HG02943 (cell line): ENCODE results near the gene SHKBP1.
"Not testable (repeated sequence)": the region's sequence is repeated elsewhere in the genome, so short reads cannot be mapped to it uniquely, and the experiment has no call there.

Experiments
- ATAC-seq: cut with Tn5 transposase; IDR thresholded peaks from one replicate; pipeline ENCODE4 v1.9.1; 2021; ENCODE audit warnings: mild to moderate bottlenecking, low read depth, moderate library complexity; ENCODE audit not compliant: unreplicated experiment

Gene SHKBP1

GRCh38 chr19:40581531-40581930 is 4.9 kb downstream of the SHKBP1 start:
- no peak for ATAC-seq

- no peak for ATAC-seq
Observed at GRCh38 chr19:40582467-40582866, 5.8 kb downstream of the SHKBP1 start.

DNA sequence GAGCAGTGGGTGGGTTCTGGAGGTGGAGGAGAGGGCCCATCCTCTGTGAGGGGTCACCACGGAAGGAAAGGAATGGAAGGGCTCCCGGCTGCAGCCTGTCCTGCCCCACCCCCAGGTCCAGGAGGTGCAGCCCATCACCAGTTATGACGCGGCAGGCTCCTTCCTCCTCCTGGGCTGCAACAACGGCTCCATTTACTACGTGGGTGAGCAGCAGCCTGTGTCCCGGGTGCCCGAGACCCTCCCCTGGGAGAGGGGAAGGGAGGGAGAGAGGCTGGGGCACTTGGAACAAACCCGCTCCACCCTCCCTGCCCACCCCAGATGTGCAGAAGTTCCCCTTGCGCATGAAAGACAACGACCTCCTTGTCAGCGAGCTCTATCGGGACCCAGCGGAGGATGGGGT is 6.6 kb downstream of the SHKBP1 start:
- ATAC-seq = no peak

DNA sequence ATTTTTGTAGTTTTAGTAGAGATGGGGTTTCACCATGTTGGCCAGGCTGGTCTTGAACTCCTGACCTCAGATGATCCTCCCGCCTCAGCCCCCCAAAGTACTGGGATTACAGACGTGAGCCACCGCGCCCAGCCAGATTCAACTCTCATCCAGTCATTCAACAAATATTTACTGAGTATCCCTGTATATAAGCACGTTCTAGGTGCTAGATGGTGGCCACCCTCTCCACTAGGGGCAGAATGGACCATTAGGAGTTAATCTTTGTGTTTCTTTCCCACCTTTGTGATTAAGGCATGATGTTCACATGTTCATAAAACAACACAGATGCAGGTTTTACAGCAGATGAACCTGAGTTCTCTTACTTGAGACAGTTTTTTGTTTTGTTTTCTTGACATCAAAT is 7.3 kb downstream of the SHKBP1 start:
- no peak for ATAC-seq

GRCh38 chr19:40585241-40585981 is 8.7 kb downstream of the SHKBP1 start:
- ATAC-seq = no peak

- no peak for ATAC-seq
Observed at GRCh38 chr19:40585982-40586422, 9.3 kb downstream of the SHKBP1 start.

DNA sequence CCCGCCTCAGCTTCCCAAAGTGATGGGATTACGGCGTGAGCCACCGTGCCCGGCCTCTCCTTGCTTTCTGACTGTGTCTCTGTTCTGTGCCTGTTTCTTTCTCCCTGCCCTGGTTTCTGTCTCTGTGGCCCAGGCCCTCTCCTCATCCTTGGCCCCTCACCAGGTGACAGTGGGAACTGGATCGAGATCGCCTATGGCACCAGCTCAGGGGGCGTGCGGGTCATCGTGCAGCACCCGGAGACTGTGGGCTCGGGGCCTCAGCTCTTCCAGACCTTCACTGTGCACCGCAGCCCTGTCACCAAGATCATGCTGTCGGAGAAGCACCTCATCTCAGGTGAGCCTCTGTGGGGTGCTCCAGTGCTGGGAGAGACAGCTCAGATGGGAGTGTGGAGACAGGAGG is 9.9 kb downstream of the SHKBP1 start:
- no peak for ATAC-seq

- no peak for ATAC-seq
Observed at GRCh38 chr19:40588110-40588854, 11.6 kb downstream of the SHKBP1 start.

- no peak for ATAC-seq
Observed at GRCh38 chr19:40588926-40589569, 12.4 kb downstream of the SHKBP1 start.

GRCh38 chr19:40589591-40590429 is 13.1 kb downstream of the SHKBP1 start:
- no peak for ATAC-seq

- ATAC-seq = no peak
Observed at GRCh38 chr19:40590464-40591265, 14.0 kb downstream of the SHKBP1 start.

DNA sequence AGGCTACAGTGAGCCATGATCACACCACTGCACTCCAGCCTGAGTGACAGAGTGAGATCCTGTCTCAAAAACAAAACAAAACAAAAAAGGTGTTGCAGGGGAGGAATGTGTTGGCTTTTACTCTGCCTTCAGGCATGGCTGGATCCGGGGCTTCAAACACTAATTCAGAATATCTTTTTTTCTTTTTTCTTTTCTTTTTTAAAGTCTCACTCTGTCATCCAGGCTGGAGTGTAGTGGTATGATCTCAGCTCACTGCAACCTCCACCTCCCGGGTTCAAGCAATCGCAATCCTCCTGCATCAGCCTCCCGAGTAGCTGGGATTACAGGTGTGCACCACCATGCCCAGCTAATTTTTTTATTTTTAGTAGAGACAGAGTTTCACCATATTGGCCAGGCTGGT is 15.1 kb downstream of the SHKBP1 start:
- not testable (repeated sequence) for ATAC-seq

- ATAC-seq = peak; percentile 63
Observed at GRCh38 chr19:40592170-40592569, 15.5 kb downstream of the SHKBP1 start.

- ATAC-seq = no peak
Observed at GRCh38 chr19:40594255-40594654, 17.6 kb downstream of the SHKBP1 start.

- ATAC-seq = no peak
Observed at GRCh38 chr19:40594657-40595091, 18.0 kb downstream of the SHKBP1 start.

DNA sequence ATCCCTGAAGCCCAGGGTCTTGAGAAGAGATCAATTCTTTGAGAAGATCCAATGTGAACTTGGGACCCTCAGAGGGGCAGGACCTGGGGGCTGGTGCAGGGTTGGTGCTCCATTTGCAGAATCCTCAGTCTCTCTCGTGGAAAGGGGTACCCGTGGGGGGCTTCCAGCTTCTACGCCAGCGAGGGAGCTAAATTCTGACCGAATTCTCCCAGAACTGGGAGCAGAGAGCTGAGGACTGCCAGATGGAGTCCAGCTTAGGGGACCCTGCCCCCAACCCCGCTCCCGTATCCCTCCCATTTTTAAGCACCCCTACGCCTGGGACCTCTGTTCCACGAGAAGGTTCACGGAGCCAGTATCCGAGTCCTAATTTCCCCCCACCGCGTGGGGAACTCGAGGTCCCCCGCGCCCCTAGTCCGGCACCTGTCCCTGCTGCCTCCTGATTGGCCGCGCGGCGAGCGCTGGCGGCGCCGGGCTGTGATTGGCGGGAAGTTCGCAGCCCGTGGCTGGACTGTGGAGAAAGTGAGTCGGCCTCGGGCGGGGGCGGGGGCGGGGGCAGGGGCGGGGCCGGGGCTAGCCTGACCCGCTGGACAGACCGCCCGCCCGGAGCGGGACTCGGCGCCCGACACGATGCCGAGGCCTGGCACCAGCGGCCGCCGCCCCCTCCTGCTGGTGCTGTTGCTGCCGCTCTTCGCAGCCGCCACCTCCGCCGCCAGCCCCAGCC is 20.1 kb downstream of the SHKBP1 start:
- no peak for ATAC-seq

DNA sequence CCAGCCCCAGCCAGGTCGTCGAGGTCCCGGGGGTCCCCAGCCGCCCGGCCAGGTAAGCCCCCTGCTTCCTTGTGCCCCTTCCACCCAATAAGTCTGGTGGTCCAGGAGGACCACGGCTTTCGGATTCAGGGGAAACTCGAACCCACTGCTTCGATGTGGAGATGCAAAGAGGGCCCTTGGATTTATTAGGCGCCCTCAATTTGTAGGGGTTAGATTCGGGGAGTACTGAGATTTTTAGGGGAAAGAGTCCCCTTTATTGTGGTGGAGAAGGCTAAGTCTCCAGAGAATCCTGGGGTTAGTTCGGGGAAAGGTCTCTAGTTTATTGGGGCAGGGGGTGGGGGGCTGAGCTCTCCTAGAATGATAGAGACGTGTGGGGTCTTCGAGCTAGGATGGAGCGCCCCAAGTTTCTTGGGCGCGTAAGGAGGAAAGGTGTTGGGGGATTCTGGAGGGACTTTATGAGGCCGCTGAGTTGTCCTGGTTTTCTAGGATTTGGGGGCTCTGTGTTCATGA is 20.7 kb downstream of the SHKBP1 start:
- no peak for ATAC-seq

DNA sequence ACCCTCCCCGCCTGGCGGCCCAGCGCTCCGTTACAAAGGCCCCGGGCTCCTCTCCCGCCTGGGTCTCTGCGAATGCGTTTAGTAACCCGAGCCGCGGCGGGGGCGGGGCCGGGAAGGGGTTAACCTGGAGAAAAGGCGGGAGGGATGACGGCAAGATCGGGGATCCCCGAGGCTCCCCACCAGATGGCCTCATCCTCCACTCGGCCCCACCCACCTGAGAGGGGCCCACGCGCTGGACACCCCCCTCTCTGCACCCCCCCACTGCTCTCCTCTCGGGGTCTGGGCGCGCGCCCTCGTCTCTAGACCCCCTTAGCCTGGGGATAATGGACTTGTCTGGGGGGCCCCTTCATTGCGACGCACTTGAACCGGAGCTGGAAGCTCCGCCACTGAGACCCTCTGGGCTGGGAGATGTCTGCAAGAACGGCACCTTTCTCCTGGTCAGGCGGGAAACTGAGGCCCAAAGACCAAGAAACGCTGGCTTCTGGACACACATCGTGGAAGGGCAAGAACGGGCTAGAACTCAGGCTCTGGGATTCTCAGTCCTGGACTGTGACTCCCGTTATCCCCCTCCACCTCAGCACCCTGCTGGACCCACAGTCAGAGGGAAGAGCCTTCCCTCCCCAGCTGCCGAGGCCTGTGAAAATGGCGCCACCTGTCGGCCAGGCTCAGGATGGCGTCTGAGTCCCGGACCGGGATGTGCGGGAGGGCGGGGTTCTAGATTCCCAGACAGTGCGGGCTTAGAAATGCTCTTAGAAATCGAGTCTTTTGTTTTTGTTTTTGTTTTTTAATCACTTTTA is 21.6 kb downstream of the SHKBP1 start:
- no peak for ATAC-seq
